ENCODE data around the gene GLRA1.
"Not testable (repeated sequence)": the region's sequence is repeated elsewhere in the genome, so short reads cannot be mapped to it uniquely, and the experiment has no call there.

Gene GLRA1

GRCh38 chr5:151846765-151847164 is 77.9 kb downstream of the GLRA1 start:
- H3K27ac ChIP-seq: no peak overlapping the region
- H3K9ac ChIP-seq (ENCODE audit: insufficient read length): no peak overlapping the region
- no peak for DNase-seq (ENCODE audit: low read depth, low spot score)
- H3K4me3 ChIP-seq: no peak overlapping the region
- TF ChIP-seq POLR2AphosphoS5 (IDR thresholded peaks at IDR 0.05; ENCODE audit: borderline replicate concordance, low read depth, low read length) (no peak), FOXP2 (optimal IDR thresholded peaks at IDR 0.05; ENCODE audit: control extremely low read depth, extremely low read length, insufficient read depth) (no peak), EZH2 (IDR thresholded peaks at IDR 0.05) (no peak)
- no peaks in the 10 kb centered on the region for H3K9me3 ChIP-seq (ENCODE audit: low read depth, low read length)
- no peaks in the 10 kb centered on the region for H3K36me3 ChIP-seq (ENCODE audit: insufficient read depth, low read length)

DNA sequence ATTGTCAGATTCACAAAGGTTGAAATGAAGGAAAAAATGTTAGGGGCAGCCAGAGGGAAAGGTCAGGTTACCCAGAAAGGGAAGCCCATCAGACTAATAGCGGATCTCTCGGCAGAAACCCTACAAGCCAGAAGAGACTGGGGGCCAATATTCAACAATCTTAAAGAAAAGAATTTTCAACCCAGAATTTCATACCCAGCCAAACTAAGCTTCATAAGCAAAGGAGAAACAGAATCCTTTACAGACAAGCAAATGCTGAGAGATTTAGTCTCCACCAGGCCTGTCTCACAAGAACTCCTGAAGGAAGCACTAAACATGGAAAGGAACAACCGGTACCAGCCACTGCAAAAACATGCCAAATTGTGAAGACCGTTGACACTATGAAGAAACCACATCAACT is 91.8 kb downstream of the GLRA1 start:
- H3K9me3 ChIP-seq (ENCODE audit: low read depth, low read length); H3K4me3 ChIP-seq; DNase-seq (ENCODE audit: low read depth, low spot score); H3K27ac ChIP-seq; H3K9ac ChIP-seq (ENCODE audit: insufficient read length): not testable (repeated sequence)
- H3K36me3 ChIP-seq (ENCODE audit: insufficient read depth, low read length): peaks cover 13% of the 10 kb centered on the region; the same call in 1 of the 2 replicates

- Histone ChIP-seq H3K4me3 (no peak overlapping the region), H3K36me3 (ENCODE audit: insufficient read depth, low read length) (peaks cover 47% of the 10 kb centered on the region), H3K27ac (no peak overlapping the region), H3K9me3 (ENCODE audit: low read depth, low read length) (no peaks in the 10 kb centered on the region), H3K9ac (ENCODE audit: insufficient read length) (no peak overlapping the region)
- TF ChIP-seq EZH2 (IDR thresholded peaks at IDR 0.05): no peak
- no peak for TF ChIP-seq POLR2AphosphoS5 (IDR thresholded peaks at IDR 0.05; ENCODE audit: borderline replicate concordance, low read depth, low read length)
- no peak for TF ChIP-seq FOXP2 (optimal IDR thresholded peaks at IDR 0.05; ENCODE audit: control extremely low read depth, extremely low read length, insufficient read depth)
- no peak for DNase-seq (ENCODE audit: low read depth, low spot score)
These were observed 95.3 kb downstream of the GLRA1 start for GRCh38 chr5:151829370-151829769.

- TF ChIP-seq POLR2AphosphoS5 (IDR thresholded peaks at IDR 0.05; ENCODE audit: borderline replicate concordance, low read depth, low read length): no peak
- TF ChIP-seq FOXP2 (optimal IDR thresholded peaks at IDR 0.05; ENCODE audit: control extremely low read depth, extremely low read length, insufficient read depth): no peak
- no peak for TF ChIP-seq EZH2 (IDR thresholded peaks at IDR 0.05)
- Histone ChIP-seq H3K9me3 (ENCODE audit: low read depth, low read length) (no peaks in the 10 kb centered on the region), H3K9ac (ENCODE audit: insufficient read length) (no peak overlapping the region), H3K4me3 (no peak overlapping the region), H3K36me3 (ENCODE audit: insufficient read depth, low read length) (peaks cover 62% of the 10 kb centered on the region), H3K27ac (no peak overlapping the region)
- peak; percentile 12 for DNase-seq (ENCODE audit: low read depth, low spot score)
These were observed 99.2 kb downstream of the GLRA1 start for GRCh38 chr5:151825445-151825844.

- peaks cover 53% of the 10 kb centered on the region for H3K36me3 ChIP-seq (ENCODE audit: insufficient read depth, low read length)
- DNase-seq (ENCODE audit: low read depth, low spot score): no peak
These were observed 102.5 kb downstream of the GLRA1 start for GRCh38 chr5:151822141-151822540.

GRCh38 chr5:151820903-151821302 is 103.7 kb downstream of the GLRA1 start:
- no peak for DNase-seq (ENCODE audit: low read depth, low spot score)
- Histone ChIP-seq H3K9ac (ENCODE audit: insufficient read length) (no peak overlapping the region), H3K27ac (no peak overlapping the region), H3K36me3 (ENCODE audit: insufficient read depth, low read length) (peaks cover 54% of the 10 kb centered on the region), H3K4me3 (no peak overlapping the region), H3K9me3 (ENCODE audit: low read depth, low read length) (no peaks in the 10 kb centered on the region)
- no peak for TF ChIP-seq FOXP2 (optimal IDR thresholded peaks at IDR 0.05; ENCODE audit: control extremely low read depth, extremely low read length, insufficient read depth)
- TF ChIP-seq EZH2 (IDR thresholded peaks at IDR 0.05): no peak
- TF ChIP-seq POLR2AphosphoS5 (IDR thresholded peaks at IDR 0.05; ENCODE audit: borderline replicate concordance, low read depth, low read length): no peak

More at GRCh38 chr5:151822141-151822540, 102.5 kb downstream of the GLRA1 start:
- Histone ChIP-seq H3K27ac (no peak overlapping the region), H3K9ac (ENCODE audit: insufficient read length) (no peak overlapping the region), H3K4me3 (no peak overlapping the region), H3K9me3 (ENCODE audit: low read depth, low read length) (no peaks in the 10 kb centered on the region)
- TF ChIP-seq FOXP2 (optimal IDR thresholded peaks at IDR 0.05; ENCODE audit: control extremely low read depth, extremely low read length, insufficient read depth): no peak
- TF ChIP-seq POLR2AphosphoS5 (IDR thresholded peaks at IDR 0.05; ENCODE audit: borderline replicate concordance, low read depth, low read length): no peak
- no peak for TF ChIP-seq EZH2 (IDR thresholded peaks at IDR 0.05)

GRCh38 chr5:151820271-151820670 is 104.4 kb downstream of the GLRA1 start:
- no peak overlapping the region for H3K9ac ChIP-seq (ENCODE audit: insufficient read length)
- H3K36me3 ChIP-seq (ENCODE audit: insufficient read depth, low read length): peaks cover 53% of the 10 kb centered on the region
- TF ChIP-seq FOXP2 (optimal IDR thresholded peaks at IDR 0.05; ENCODE audit: control extremely low read depth, extremely low read length, insufficient read depth) (no peak), EZH2 (IDR thresholded peaks at IDR 0.05) (no peak), POLR2AphosphoS5 (IDR thresholded peaks at IDR 0.05; ENCODE audit: borderline replicate concordance, low read depth, low read length) (no peak)
- H3K4me3 ChIP-seq: no peak overlapping the region
- no peak for DNase-seq (ENCODE audit: low read depth, low spot score)
- H3K27ac ChIP-seq: 0 out of 2 replicates have a peak overlapping the region, but pooled peaks have one; percentile 26
- H3K9me3 ChIP-seq (ENCODE audit: low read depth, low read length): no peaks in the 10 kb centered on the region

DNA sequence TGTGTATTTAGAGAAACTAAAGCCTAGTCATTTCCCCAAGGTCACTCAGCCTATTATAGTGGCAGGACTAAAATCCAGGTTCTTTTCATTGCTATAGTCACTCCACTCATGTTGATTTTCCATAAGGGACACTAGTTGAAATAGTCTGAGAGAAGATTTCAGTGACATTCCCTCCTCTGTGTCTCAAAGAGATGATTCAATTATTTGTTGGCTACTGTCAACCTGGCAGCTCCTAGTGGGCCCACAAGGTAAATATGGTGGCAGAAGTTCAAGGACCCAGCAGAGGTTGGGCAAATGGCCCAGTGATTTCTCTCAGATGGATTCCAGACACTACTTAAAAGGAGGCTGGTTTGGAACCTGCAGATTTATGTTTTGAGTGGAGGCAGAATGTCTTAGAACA is 104.8 kb downstream of the GLRA1 start:
- Histone ChIP-seq H3K27ac (0 out of 2 replicates have a peak overlapping the region, but pooled peaks have one; percentile 26), H3K4me3 (no peak overlapping the region), H3K36me3 (ENCODE audit: insufficient read depth, low read length) (peaks cover 53% of the 10 kb centered on the region), H3K9ac (ENCODE audit: insufficient read length) (no peak overlapping the region), H3K9me3 (ENCODE audit: low read depth, low read length) (no peaks in the 10 kb centered on the region)
- DNase-seq (ENCODE audit: low read depth, low spot score): no peak
- TF ChIP-seq POLR2AphosphoS5 (IDR thresholded peaks at IDR 0.05; ENCODE audit: borderline replicate concordance, low read depth, low read length) (no peak; the same call in 1 of the 2 replicates), FOXP2 (optimal IDR thresholded peaks at IDR 0.05; ENCODE audit: control extremely low read depth, extremely low read length, insufficient read depth) (no peak), EZH2 (IDR thresholded peaks at IDR 0.05) (no peak)

GRCh38 chr5:151815051-151815450 is 109.6 kb downstream of the GLRA1 start:
- H3K27ac ChIP-seq: no peak overlapping the region
- TF ChIP-seq POLR2AphosphoS5 (IDR thresholded peaks at IDR 0.05; ENCODE audit: borderline replicate concordance, low read depth, low read length): 0 out of 2 replicates have a peak, but pooled peaks have one; percentile 37
- no peak for TF ChIP-seq FOXP2 (optimal IDR thresholded peaks at IDR 0.05; ENCODE audit: control extremely low read depth, extremely low read length, insufficient read depth)
- peaks cover 81% of the 10 kb centered on the region for H3K36me3 ChIP-seq (ENCODE audit: insufficient read depth, low read length)
- H3K9me3 ChIP-seq (ENCODE audit: low read depth, low read length): no peaks in the 10 kb centered on the region
- no peak overlapping the region for H3K9ac ChIP-seq (ENCODE audit: insufficient read length)
- DNase-seq (ENCODE audit: low read depth, low spot score): no peak
- H3K4me3 ChIP-seq: no peak overlapping the region

Data from SK-N-MC (cell line).